ENCODE results near the gene IQGAP2. TPM values are rescaled to one million over a fixed set of nuclear protein-coding genes. Genes with fewer than 3 reads are reported as not detected.

IQGAP2 gene
- total and polyA plus RNA-seq, 2 of the 8 experiments (the other 6 are each of a cell fraction or from before 2014, with no cell fraction given), result 19.7 to 66.0 TPM

GRCh38 chr5:76622973-76623596, 220.0 kb downstream of the IQGAP2 start, which contains the start of gene F2RL2:
F2RL2 (minus strand) TSS chr5:76623403; CDS start chr5:76623230, 173 bp downstream.
- Histone ChIP-seq H2BK15ac (ENCODE audit: low read length) (no peak within 1 kb of the TSS), H3K4me2 (ENCODE audit: insufficient read depth in 1 of 2, low read depth in 2 of 2, low read length in 2 of 2) (no peak within 1 kb of the TSS), H3K27ac (ENCODE audit: low read depth, low read length) (no peak within 1 kb of the TSS), H2BK20ac (ENCODE audit: low read length) (no peak within 1 kb of the TSS), H4K91ac (replicated peaks; ENCODE audit: insufficient read length, low read length) (no peak within 1 kb of the TSS), H2BK12ac (ENCODE audit: low read depth, low read length) (no peak within 1 kb of the TSS), H3K36me3 (ENCODE audit: control insufficient read depth in 2 of 4, insufficient read depth in 4 of 4, low read length in 3 of 4) (no peaks in the 10 kb centered on the region), H3K79me2 (ENCODE audit: control insufficient read depth in 1 of 2, insufficient read depth in 2 of 2, low read length in 2 of 2) (no peaks in the 10 kb centered on the region), H3K9ac (replicated peaks in 1 of 4; ENCODE audit: extremely low read depth in 1 of 4, low read depth in 3 of 4, low read length in 3 of 4) (no peak within 1 kb of the TSS; a peak in 2 of 7 replicates), H3K4me1 (replicated peaks in 1 of 4; ENCODE audit: control insufficient read depth in 3 of 4, insufficient read depth in 4 of 4, low read length in 3 of 4) (peaks cover 0 to 6% (median 4%) of the 10 kb centered on the region in 4 experiments; a peak in 3 of 7 replicates), H3K4ac (replicated peaks; ENCODE audit: insufficient read length, low read depth, low read length) (no peak within 1 kb of the TSS), H4K8ac (ENCODE audit: extremely low read depth, insufficient read depth, low read length) (no peak within 1 kb of the TSS), H3K14ac (ENCODE audit: insufficient read length) (no peak within 1 kb of the TSS), H3K18ac (ENCODE audit: extremely low read depth, low read length) (no peak within 1 kb of the TSS), H2AK5ac (ENCODE audit: low read depth, low read length) (no peak within 1 kb of the TSS), H4K20me1 (replicated peaks in 1 of 2; ENCODE audit: control insufficient read depth in 1 of 2, insufficient read depth in 2 of 2, low read length in 2 of 2) (no peaks in the 10 kb centered on the region), H3K23me2 (ENCODE audit: low read depth, low read length) (no peaks in the 10 kb centered on the region), H3K23ac (ENCODE audit: insufficient read length) (no peak within 1 kb of the TSS), H3K9me3 (ENCODE audit: insufficient read depth in 2 of 2, low read depth in 1 of 2, low read length in 1 of 2) (no peaks in the 10 kb centered on the region), H3K4me3 (ENCODE audit: extremely low read depth in 1 of 4, insufficient read depth in 2 of 4, low read depth in 3 of 4, low read length in 4 of 4) (no peak within 1 kb of the TSS), H3K27me3 (replicated peaks in 1 of 4; ENCODE audit: control insufficient read depth in 3 of 4, extremely low read depth in 1 of 4, insufficient read depth in 3 of 4, low read length in 3 of 4) (no peaks in the 10 kb centered on the region), H2BK5ac (ENCODE audit: low read depth, low read length) (no peak within 1 kb of the TSS), H2AFZ (ENCODE audit: low read length) (no peak within 1 kb of the TSS), H3K56ac (replicated peaks; ENCODE audit: insufficient read length, low read depth, low read length) (no peak within 1 kb of the TSS), H4K5ac (ENCODE audit: insufficient read length, low read depth, low read length) (no peak within 1 kb of the TSS), H3K79me1 (ENCODE audit: low read depth, low read length) (no peaks in the 10 kb centered on the region), H2BK120ac (replicated peaks; ENCODE audit: low read depth, low read length) (no peak within 1 kb of the TSS)
- 64% methylated on average over 7 of the region's 7 CpGs; no CpG with 5 or more reads in 1 of the 2 experiments for WGBS, 2 experiments (ENCODE audit: extremely low coverage in 1 of 2, insufficient coverage in 1 of 2, insufficient read length in 1 of 2, insufficient replicate concordance in 2 of 2, low coverage in 1 of 2, low lambda C conversion rate in 2 of 2, missing lambda C conversion rate in 1 of 2)
- TF ChIP-seq MAFK (IDR thresholded peaks at IDR 0.05; ENCODE audit: low read depth, low read length), result peak; percentile 43; the same call in 1 of the 2 replicates
- TF ChIP-seq BACH1 (IDR thresholded peaks at IDR 0.05; ENCODE audit: low read length), result 0 out of 2 replicates have a peak, but pooled peaks have one; percentile 16
- no peak for TF ChIP-seq GTF2F1 (IDR thresholded peaks at IDR 0.05; ENCODE audit: borderline replicate concordance, low read depth, low read length)
- no peak for TF ChIP-seq RAD21 (IDR thresholded peaks at IDR 0.05 in 1 of 2, conservative IDR thresholded peaks at IDR 0.05 in 1 of 2; ENCODE audit: low read depth in 2 of 2, low read length in 2 of 2)
- TF ChIP-seq TBP (IDR thresholded peaks at IDR 0.05; ENCODE audit: low read depth, low read length), result no peak
- FAIRE-seq, result no peak
- ChIA-PET CTCF (ENCODE audit: partially characterized antibody) (interaction anchor here (0.7 to 1.6 kb wide), 2 partner anchors 18 to 118 kb away, joined by 3 to 4 read pairs; no protein-coding TSS in a partner anchor), POLR2A (ENCODE audit: partially characterized antibody) (no interaction called here)
- DNase-seq (ENCODE audit: low read depth in 1 of 2, low spot score in 2 of 2), result no peak

All from H1 (cell line).